SU-DHL-6 (cell line): ENCODE measurements around the gene COL20A1.

Experiments
- H2AFZ ChIP-seq: fragments of 200-600 bp; sonication (generic); 2 replicates; pipeline ENCODE4 v1.6.1; 2014; ENCODE audit warnings: low read depth, mild to moderate bottlenecking, moderate library complexity, mixed read lengths, antibody characterized with exemption, low read length; ENCODE audit not compliant: severe bottlenecking
- H3F3A ChIP-seq: fragments of 200-600 bp; shearing (Covaris generic); 2 replicates; pipeline ENCODE4 v1.6.0; 2016; ENCODE audit warnings: antibody characterized with exemption, mild to moderate bottlenecking; ENCODE audit not compliant: insufficient read depth
- H3K27ac ChIP-seq: fragments of 200-600 bp; sonication (generic); 2 replicates; pipeline ENCODE4 v1.5.1; 2016; ENCODE audit warnings: low read depth, mild to moderate bottlenecking, low read length, moderate library complexity, mixed read lengths
- H3K27me3 ChIP-seq: fragments of 200-600 bp; sonication (generic), shearing (Covaris generic); 2 replicates; pipeline ENCODE4 v1.6.0; 2014; ENCODE audit warnings: mild to moderate bottlenecking, low read length
- H3K36me3 ChIP-seq: fragments of 200-600 bp; sonication (generic); 2 replicates; pipeline ENCODE4 v1.6.1; 2014; ENCODE audit warnings: mild to moderate bottlenecking, low read length, mixed read lengths
- H3K4me2 ChIP-seq: fragments of 300-600, 200-600 bp; shearing (Covaris generic), sonication (generic); 2 replicates; pipeline ENCODE4 v1.6.0; 2014; ENCODE audit warnings: low read length, low read depth, mild to moderate bottlenecking; ENCODE audit not compliant: poor library complexity, severe bottlenecking
- H3K4me3 ChIP-seq: fragments of 200-600 bp; sonication (generic); 2 replicates; pipeline ENCODE4 v1.5.1; 2014; ENCODE audit warnings: antibody characterized with exemption, low read length, mild to moderate bottlenecking, mixed read lengths; ENCODE audit not compliant: insufficient read depth, poor library complexity, severe bottlenecking
- H3K79me2 ChIP-seq: fragments of 200-600 bp; sonication (generic); 2 replicates; pipeline ENCODE4 v1.6.1; 2014; ENCODE audit warnings: mild to moderate bottlenecking, low read length, moderate library complexity; ENCODE audit not compliant: insufficient read depth
- H3K9ac ChIP-seq: fragments of 200-600 bp; sonication (generic); 2 replicates; pipeline ENCODE4 v1.7.0; 2014; ENCODE audit warnings: mild to moderate bottlenecking, low read length
- H3K9me2 ChIP-seq: fragments of 200-600 bp; sonication (generic); replicated peaks from 2 replicates; pipeline ENCODE4 v1.6.1; 2014; ENCODE audit warnings: low read length; ENCODE audit not compliant: insufficient read depth
- H3K9me3 ChIP-seq: fragments of 200-600 bp; sonication (generic); 2 replicates; pipeline ENCODE4 v1.6.1; 2014; ENCODE audit warnings: low read length, mixed read lengths; ENCODE audit not compliant: insufficient read depth
- H4K20me1 ChIP-seq: fragments of 200-600 bp; sonication (generic); 2 replicates; pipeline ENCODE4 v1.6.1; 2014; ENCODE audit warnings: low read depth, mild to moderate bottlenecking, antibody characterized with exemption, low read length, moderate library complexity, mixed read lengths
- CTCF ChIP-seq: fragments of 200-600 bp; sonication (generic); IDR thresholded peaks from one replicate; pipeline ENCODE4 v1.5.1; 2017; ENCODE audit warnings: antibody characterized with exemption, mild to moderate bottlenecking, low read length, moderate library complexity; ENCODE audit not compliant: insufficient read depth, poor library complexity, severe bottlenecking
- EZH2phosphoT487 ChIP-seq: fragments of 200-600 bp; sonication (generic), shearing (Covaris generic); conservative IDR thresholded peaks from 2 replicates; pipeline ENCODE4 v1.6.1; 2018; ENCODE audit warnings: mild to moderate bottlenecking, antibody characterized with exemption, low read length, moderate library complexity, mixed read lengths

Gene COL20A1

GRCh38 chr20:63322146-63322932, 29.4 kb downstream of the COL20A1 start:
- H3K4me2 ChIP-seq = no peak overlapping the region
- no peak for TF ChIP-seq CTCF
- no peak for TF ChIP-seq EZH2phosphoT487

GRCh38 chr20:63322933-63323273, 29.9 kb downstream of the COL20A1 start:
- Histone ChIP-seq H3K27me3 (no peaks in the 10 kb centered on the region), H3K79me2 (no peaks in the 10 kb centered on the region), H3K9me3 (no peaks in the 10 kb centered on the region), H3K9me2 (no peaks in the 10 kb centered on the region), H3K27ac (no peak overlapping the region), H3K9ac (no peak overlapping the region), H3K4me2 (no peak overlapping the region), H3K36me3 (no peaks in the 10 kb centered on the region), H3K4me3 (no peak overlapping the region), H4K20me1 (no peaks in the 10 kb centered on the region), H3F3A (peaks cover 7% of the 10 kb centered on the region), H2AFZ (no peak overlapping the region)
- TF ChIP-seq CTCF (no peak), EZH2phosphoT487 (no peak)

More at GRCh38 chr20:63322146-63322932, 29.4 kb downstream of the COL20A1 start:
- Histone ChIP-seq H3F3A (peaks cover 7% of the 10 kb centered on the region), H3K9ac (no peak overlapping the region), H3K9me2 (no peaks in the 10 kb centered on the region), H2AFZ (no peak overlapping the region), H3K27me3 (no peaks in the 10 kb centered on the region), H3K27ac (no peak overlapping the region), H4K20me1 (no peaks in the 10 kb centered on the region), H3K9me3 (no peaks in the 10 kb centered on the region), H3K36me3 (no peaks in the 10 kb centered on the region), H3K79me2 (no peaks in the 10 kb centered on the region), H3K4me3 (no peak overlapping the region)

- Histone ChIP-seq H3K79me2 (no peaks in the 10 kb centered on the region), H3K9ac (no peak overlapping the region), H3K4me2 (no peak overlapping the region), H3K27ac (no peak overlapping the region), H3K9me3 (no peaks in the 10 kb centered on the region), H3K4me3 (no peak overlapping the region), H3K9me2 (no peaks in the 10 kb centered on the region), H3K36me3 (no peaks in the 10 kb centered on the region), H3F3A (peaks cover 7% of the 10 kb centered on the region), H4K20me1 (no peaks in the 10 kb centered on the region), H2AFZ (no peak overlapping the region), H3K27me3 (no peaks in the 10 kb centered on the region)
- TF ChIP-seq EZH2phosphoT487 (no peak), CTCF (no peak)
Measured at GRCh38 chr20:63323357-63323981, 30.5 kb downstream of the COL20A1 start.
